Caco-2 (cell line): ENCODE results near the gene C15orf39. TPM values are rescaled to one million over a fixed set of nuclear protein-coding genes. Genes with fewer than 3 reads are reported as not detected.

Experiments
- BruUV-seq: library from RNA; stranded (reverse); fragments of 400-500 nt; replicated peaks from 2 replicates; lab custom pipeline; 2021; lab: Mats Ljungman, UMichigan
- CTCF ChIA-PET: fragments of 300-600 bp; sonication (Branson Sonifier 250); formaldehyde crosslinking; loops from one replicate; lab custom pipeline; 2022; ENCODE audit warnings: antibody characterized with exemption; lab: Charles Lee
- POLR2A ChIA-PET: fragments of 300-600 bp; sonication (Branson Sonifier 250); formaldehyde crosslinking; loops from one replicate; lab custom pipeline; 2022; ENCODE audit warnings: antibody characterized with exemption; lab: Charles Lee
- DNase-seq, 2 experiments: peaks; one replicate each; pipeline versions ENCODE4 v3.0.0 to v3.0.0-alpha.2; 2020 to 2022
- H3K27me3 ChIP-seq: replicated peaks from 2 replicates; pipeline ENCODE4 v1.6.0; 2011; ENCODE audit warnings: low read length; ENCODE audit not compliant: control insufficient read depth, insufficient read depth
- H3K36me3 ChIP-seq: 2 replicates; pipeline ENCODE4 v1.5.1; 2011; ENCODE audit warnings: low read length; ENCODE audit not compliant: control insufficient read depth, insufficient read depth
- H3K4me1 ChIP-seq: fragments of 250-450 bp; sonication (Bioruptor Pico); 2 replicates; pipeline ENCODE4 v1.5.1; 2020; ENCODE audit warnings: mild to moderate bottlenecking
- H3K4me3 ChIP-seq: 2 replicates; pipeline ENCODE4 v1.5.1; 2011; ENCODE audit warnings: low read depth, mild to moderate bottlenecking, control low read depth, low read length
- H3K9me3 ChIP-seq: fragments of 250-450 bp; sonication (Bioruptor Pico); 2 replicates; pipeline ENCODE4 v1.5.1; 2020; ENCODE audit warnings: mild to moderate bottlenecking, moderate library complexity
- H3K27ac Mint-ChIP-seq: one replicate; pipeline ENCODE4 v1.8.0; 2022; ENCODE audit warnings: mixed read lengths; ENCODE audit not compliant: unreplicated experiment
- H3K27me3 Mint-ChIP-seq: one replicate; pipeline ENCODE4 v1.8.0; 2022; ENCODE audit warnings: mixed read lengths; ENCODE audit not compliant: insufficient read depth, unreplicated experiment
- H3K36me3 Mint-ChIP-seq: one replicate; pipeline ENCODE4 v1.8.0; 2022; ENCODE audit warnings: mild to moderate bottlenecking, mixed read lengths; ENCODE audit not compliant: insufficient read depth, unreplicated experiment
- H3K4me1 Mint-ChIP-seq: one replicate; pipeline ENCODE4 v1.8.0; 2022; ENCODE audit warnings: low read depth, mixed read lengths; ENCODE audit not compliant: unreplicated experiment
- H3K4me3 Mint-ChIP-seq: one replicate; pipeline ENCODE4 v1.8.0; 2022; ENCODE audit warnings: mild to moderate bottlenecking, moderate library complexity, mixed read lengths; ENCODE audit not compliant: unreplicated experiment
- H3K9me3 Mint-ChIP-seq: one replicate; pipeline ENCODE4 v1.8.0; 2022; ENCODE audit warnings: mixed read lengths; ENCODE audit not compliant: unreplicated experiment
- intact Hi-C: fragments of 100-400 bp; cut with micrococcal nuclease; formaldehyde crosslinking; loops from one replicate; pipeline ENCODE4 v1.10.0; 2022; ENCODE audit not compliant: unreplicated experiment
- total RNA-seq: library from RNA; stranded (reverse); gene quantifications from 2 replicates; pipeline ENCODE4 v1.2.3, GENCODE V29; 2022
- TF ChIP-seq, protein P1 (sequence below), 2 experiments: fragments of 200-600 bp in 1 of 2; IDR thresholded peaks; 1 replicate in 1 of 2; 2 replicates in 1 of 2; pipeline versions ENCODE4 v1.5.1 to v1.8.0; 2011 to 2022; ENCODE audit warnings: antibody characterized with exemption in 1 of 2, control low read depth in 1 of 2, inconsistent platforms in 1 of 2, low read depth in 1 of 2, low read length in 1 of 2, mild to moderate bottlenecking in 1 of 2, moderate library complexity in 1 of 2; ENCODE audit not compliant: insufficient read depth in 1 of 2, severe bottlenecking in 1 of 2, unreplicated experiment in 1 of 2

The C15orf39 gene
- total RNA-seq, 1 experiment from 2014 or later: 48.2 TPM

DNA sequence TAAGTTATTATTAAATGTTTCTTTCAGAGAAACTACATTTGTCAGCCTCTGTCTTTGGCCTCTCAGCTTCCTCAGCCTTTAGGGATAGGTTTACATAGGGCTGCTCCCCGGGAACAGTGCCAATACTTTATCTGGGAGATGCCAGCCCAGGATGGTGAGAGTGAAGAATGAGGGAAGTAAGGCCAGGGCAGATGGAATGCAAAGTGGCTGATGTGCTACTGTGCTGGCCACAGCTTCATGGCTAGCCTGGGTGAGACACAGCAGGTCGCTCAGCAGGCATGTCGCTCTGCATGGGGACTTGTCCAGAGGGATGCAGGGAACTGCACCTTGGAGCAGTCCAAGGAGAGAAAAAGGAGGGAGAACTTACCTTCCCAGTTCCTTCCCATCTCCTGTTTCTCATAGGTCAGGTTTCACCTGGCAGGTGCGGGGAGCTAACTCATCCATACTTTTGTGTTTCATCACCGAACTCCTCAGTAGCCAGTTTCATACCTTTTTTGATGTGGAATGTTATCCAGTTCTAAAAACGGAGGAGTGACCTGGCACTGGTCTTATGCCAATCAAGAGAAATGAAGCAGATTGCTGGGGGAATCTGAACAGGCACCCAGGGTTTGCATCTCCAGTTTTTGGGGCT, 30.9 kb upstream of the C15orf39 start:
- no peak for DNase-seq
- Mint-ChIP-seq H3K27ac (no peak overlapping the region), H3K27me3 (no peaks in the 10 kb centered on the region), H3K4me3 (no peak overlapping the region), H3K36me3 (no peaks in the 10 kb centered on the region), H3K4me1 (no peaks in the 10 kb centered on the region), H3K9me3 (peaks cover 16% of the 10 kb centered on the region)
- TF ChIP-seq, protein P1, sequence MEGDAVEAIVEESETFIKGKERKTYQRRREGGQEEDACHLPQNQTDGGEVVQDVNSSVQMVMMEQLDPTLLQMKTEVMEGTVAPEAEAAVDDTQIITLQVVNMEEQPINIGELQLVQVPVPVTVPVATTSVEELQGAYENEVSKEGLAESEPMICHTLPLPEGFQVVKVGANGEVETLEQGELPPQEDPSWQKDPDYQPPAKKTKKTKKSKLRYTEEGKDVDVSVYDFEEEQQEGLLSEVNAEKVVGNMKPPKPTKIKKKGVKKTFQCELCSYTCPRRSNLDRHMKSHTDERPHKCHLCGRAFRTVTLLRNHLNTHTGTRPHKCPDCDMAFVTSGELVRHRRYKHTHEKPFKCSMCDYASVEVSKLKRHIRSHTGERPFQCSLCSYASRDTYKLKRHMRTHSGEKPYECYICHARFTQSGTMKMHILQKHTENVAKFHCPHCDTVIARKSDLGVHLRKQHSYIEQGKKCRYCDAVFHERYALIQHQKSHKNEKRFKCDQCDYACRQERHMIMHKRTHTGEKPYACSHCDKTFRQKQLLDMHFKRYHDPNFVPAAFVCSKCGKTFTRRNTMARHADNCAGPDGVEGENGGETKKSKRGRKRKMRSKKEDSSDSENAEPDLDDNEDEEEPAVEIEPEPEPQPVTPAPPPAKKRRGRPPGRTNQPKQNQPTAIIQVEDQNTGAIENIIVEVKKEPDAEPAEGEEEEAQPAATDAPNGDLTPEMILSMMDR (IDR thresholded peaks at IDR 0.05; ENCODE audit: insufficient read depth in 1 of 2, low read depth in 1 of 2, low read length in 1 of 2, severe bottlenecking in 1 of 2, unreplicated experiment in 1 of 2): no peak
- Histone ChIP-seq H3K36me3 (no peaks in the 10 kb centered on the region), H3K9me3 (peaks cover 20% of the 10 kb centered on the region), H3K27me3 (no peaks in the 10 kb centered on the region), H3K4me1 (peaks cover 5% of the 10 kb centered on the region), H3K4me3 (no peak overlapping the region)
- BruUV-seq: no TSS peak
- ChIA-PET POLR2A (no interaction called here), CTCF (no interaction called here)
- intact Hi-C loops: no loop called here

GRCh38 chr15:75171408-75171807, 30.3 kb upstream of the C15orf39 start:
- H3K36me3 ChIP-seq: no peaks in the 10 kb centered on the region
- TF ChIP-seq, protein P1 (IDR thresholded peaks at IDR 0.05; ENCODE audit: insufficient read depth in 1 of 2, low read depth in 1 of 2, low read length in 1 of 2, severe bottlenecking in 1 of 2, unreplicated experiment in 1 of 2): no peak
- H3K27me3 ChIP-seq: no peaks in the 10 kb centered on the region
- no peaks in the 10 kb centered on the region for H3K27me3 Mint-ChIP-seq
- peaks cover 9% of the 10 kb centered on the region for H3K4me1 ChIP-seq
- no TSS peak for BruUV-seq
- peaks cover 3% of the 10 kb centered on the region for H3K4me1 Mint-ChIP-seq
- no peak overlapping the region for H3K4me3 ChIP-seq
- no peak overlapping the region for H3K4me3 Mint-ChIP-seq
- ChIA-PET CTCF (no interaction called here), POLR2A (no interaction called here)
- no peak for DNase-seq
- no peak overlapping the region for H3K27ac Mint-ChIP-seq
- H3K9me3 ChIP-seq: peaks cover 20% of the 10 kb centered on the region
- intact Hi-C loops: no loop called here
- H3K36me3 Mint-ChIP-seq: no peaks in the 10 kb centered on the region
- peaks cover 16% of the 10 kb centered on the region for H3K9me3 Mint-ChIP-seq

DNA sequence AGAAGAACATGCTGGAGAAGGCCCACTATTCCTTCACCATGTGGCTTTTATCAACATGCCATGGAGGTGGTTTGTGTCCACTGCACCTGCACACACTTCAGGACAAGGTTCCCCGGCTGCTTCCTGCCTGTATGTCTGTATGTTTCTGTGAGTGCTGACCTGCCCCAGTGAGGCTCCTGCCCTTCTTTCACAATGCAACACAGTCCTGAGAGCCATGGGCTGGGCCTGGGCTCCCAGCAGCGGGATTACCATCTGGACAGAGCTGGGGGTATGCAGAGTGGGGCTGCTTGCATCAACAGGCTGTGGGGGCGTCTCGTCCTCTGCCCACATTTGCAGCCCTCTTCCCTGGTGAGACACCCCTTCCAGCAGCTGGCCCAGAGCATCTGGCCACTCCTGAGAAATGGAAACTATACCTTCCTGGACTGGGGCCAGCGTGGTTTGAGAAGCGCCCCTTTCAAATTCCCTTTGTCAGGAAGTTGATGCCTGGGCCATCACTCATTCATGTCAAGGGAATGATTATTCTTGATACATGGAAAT, 29.3 kb upstream of the C15orf39 start:
- no peaks in the 10 kb centered on the region for H3K36me3 ChIP-seq
- no peak overlapping the region for H3K4me3 Mint-ChIP-seq
- peaks cover 12% of the 10 kb centered on the region for H3K9me3 ChIP-seq
- TF ChIP-seq, protein P1 (IDR thresholded peaks at IDR 0.05; ENCODE audit: insufficient read depth in 1 of 2, low read depth in 1 of 2, low read length in 1 of 2, severe bottlenecking in 1 of 2, unreplicated experiment in 1 of 2): no peak
- no peaks in the 10 kb centered on the region for H3K27me3 Mint-ChIP-seq
- H3K36me3 Mint-ChIP-seq: no peaks in the 10 kb centered on the region
- H3K4me1 ChIP-seq: peaks cover 16% of the 10 kb centered on the region
- DNase-seq: no peak
- H3K27me3 ChIP-seq: no peaks in the 10 kb centered on the region
- BruUV-seq: no TSS peak
- POLR2A ChIA-PET: no interaction called here
- no peak overlapping the region for H3K27ac Mint-ChIP-seq
- peaks cover 16% of the 10 kb centered on the region for H3K9me3 Mint-ChIP-seq
- H3K4me1 Mint-ChIP-seq: peaks cover 12% of the 10 kb centered on the region
- intact Hi-C loops: no loop called here
- CTCF ChIA-PET: no interaction called here
- no peak overlapping the region for H3K4me3 ChIP-seq
